K562 (cell line): Measurements from ENCODE around the gene PSMB7. TPM values are rescaled to one million over a fixed set of nuclear protein-coding genes. Genes with fewer than 3 reads are reported as not detected.

Experiments used
- ATF1 ChIP-seq, 2 experiments: fragments of 450-650 bp in 1 of 2; IDR thresholded peaks; 2 replicates each; pipeline ENCODE4 v1.6.1; 2016; ENCODE audit warnings: missing compliant biosample characterization in 1 of 2, missing genetic modification characterization in 1 of 2
- BRD4 ChIP-seq: fragments of 200-600 bp; sonication (generic); IDR thresholded peaks from 2 replicates; pipeline ENCODE4 v1.6.1; 2017; ENCODE audit warnings: inconsistent platforms
- CREM ChIP-seq: IDR thresholded peaks from 2 replicates; pipeline ENCODE4 v1.6.1; 2014; ENCODE audit warnings: antibody characterized with exemption, low read depth
- DMBX1 ChIP-seq: fragments of 250-450 bp; sonication (Bioruptor Pico); IDR thresholded peaks from 2 replicates; pipeline ENCODE4 v1.8.0; 2022; ENCODE audit warnings: inconsistent platforms, mild to moderate bottlenecking, moderate library complexity, borderline replicate concordance
- EHMT2 ChIP-seq: fragments of 450-650 bp; IDR thresholded peaks from 2 replicates; pipeline ENCODE4 v1.6.1; 2018; ENCODE audit warnings: antibody characterized with exemption
- NCOA1 ChIP-seq: fragments of 450-650 bp; IDR thresholded peaks from 2 replicates; pipeline ENCODE4 v1.6.1; 2016; ENCODE audit warnings: low read depth
- NFE2 ChIP-seq: IDR thresholded peaks from 2 replicates; pipeline ENCODE4 v1.6.1; 2014; ENCODE audit warnings: antibody characterized with exemption, low read depth
- SETDB1 ChIP-seq: IDR thresholded peaks from one replicate; pipeline ENCODE4 v1.6.1; 2012; ENCODE audit warnings: low read length, control low read depth, inconsistent platforms
- SIN3A ChIP-seq, 2 experiments: fragments of 150-350 bp in 1 of 2; IDR thresholded peaks; 2 replicates each; pipeline ENCODE4 v1.6.1; 2011 to 2016; ENCODE audit warnings: borderline replicate concordance in 2 of 2, low read depth in 2 of 2, low read length in 2 of 2, mild to moderate bottlenecking in 2 of 2, moderate library complexity in 2 of 2; ENCODE audit not compliant: control insufficient read depth in 1 of 2
- TEAD1 ChIP-seq, 2 experiments: fragments of 450-650 bp in 1 of 2; sonication (generic) in 1 of 2; formaldehyde crosslinking; IDR thresholded peaks; 2 replicates each; pipeline versions ENCODE4 v1.4.0 to v1.8.0; 2020 to 2022; ENCODE audit warnings: mild to moderate bottlenecking in 2 of 2, missing genetic modification reagents in 1 of 2
- ZFX ChIP-seq: sonication (generic); formaldehyde crosslinking; IDR thresholded peaks from 2 replicates; pipeline ENCODE4 v1.8.0; 2022; ENCODE audit warnings: mild to moderate bottlenecking, missing genetic modification reagents, moderate library complexity
- ZNF140 ChIP-seq: fragments of 250-450 bp; sonication (Bioruptor Pico); IDR thresholded peaks from 2 replicates; pipeline ENCODE4 v1.8.0; 2021; ENCODE audit warnings: moderate library complexity, mild to moderate bottlenecking, inconsistent platforms
- ZNF449 ChIP-seq: fragments of 250-450 bp; sonication (Bioruptor Pico); IDR thresholded peaks from 2 replicates; pipeline ENCODE4 v1.8.0; 2022; ENCODE audit warnings: moderate library complexity, mild to moderate bottlenecking, inconsistent platforms
- ZNF639 ChIP-seq, 2 experiments: fragments of 200-800 bp in 1 of 2; sonication (Bioruptor generic) in 1 of 2; sonication (generic) in 1 of 2; formaldehyde crosslinking in 1 of 2; IDR thresholded peaks in 1 of 2; conservative IDR thresholded peaks in 1 of 2; 2 replicates each; pipeline versions ENCODE4 v1.5.0 to v1.6.1; 2016 to 2020; ENCODE audit warnings: missing compliant biosample characterization in 1 of 2, missing genetic modification characterization in 1 of 2, missing genetic modification reagents in 1 of 2
- polyA plus RNA-seq, 8 experiments: library from polyadenylated mRNA; depleted of rRNA in 4 of 8; stranded (reverse) in 5 of 8; unstranded in 3 of 8; fragments of >200 nt; fragmentation: Nextera tagmentation in 2 of 8; fragmentation: Illumina TruSeq in 1 of 8; extraction: Ambion mirVana in 2 of 8; extraction: Trizol in 1 of 8; gene quantifications; 2 replicates each; pipeline versions ENCODE4 v1.2.1 to v1.2.3, GENCODE V29; 2011 to 2014; ENCODE audit warnings: inconsistent platforms in 1 of 8, missing spikeins in 1 of 8
- total RNA-seq, 7 experiments: library from RNA; depleted of rRNA in 6 of 7; stranded (reverse); fragments of >200 nt in 6 of 7; fragmentation: Illumina TruSeq in 2 of 7; extraction: Trizol in 2 of 7; gene quantifications; 2 replicates each; pipeline versions ENCODE4 v1.2.1 to v1.2.3, GENCODE V29; 2011 to 2021; ENCODE audit warnings: low replicate concordance in 1 of 7
- TF ChIP-seq, protein P1 (sequence below), 2 experiments: fragments of 450-650 bp; formaldehyde crosslinking in 1 of 2; IDR thresholded peaks; 2 replicates each; pipeline versions ENCODE4 v1.4.0 to v1.6.1; 2014 to 2020; ENCODE audit warnings: mild to moderate bottlenecking in 2 of 2, borderline replicate concordance in 1 of 2, low read depth in 1 of 2

PSMB7 gene
- total and polyA plus RNA-seq, 9 of the 15 experiments (the other 6 are each of a cell fraction or from before 2014, with no cell fraction given): 321 to 978 (median 407) TPM

DNA sequence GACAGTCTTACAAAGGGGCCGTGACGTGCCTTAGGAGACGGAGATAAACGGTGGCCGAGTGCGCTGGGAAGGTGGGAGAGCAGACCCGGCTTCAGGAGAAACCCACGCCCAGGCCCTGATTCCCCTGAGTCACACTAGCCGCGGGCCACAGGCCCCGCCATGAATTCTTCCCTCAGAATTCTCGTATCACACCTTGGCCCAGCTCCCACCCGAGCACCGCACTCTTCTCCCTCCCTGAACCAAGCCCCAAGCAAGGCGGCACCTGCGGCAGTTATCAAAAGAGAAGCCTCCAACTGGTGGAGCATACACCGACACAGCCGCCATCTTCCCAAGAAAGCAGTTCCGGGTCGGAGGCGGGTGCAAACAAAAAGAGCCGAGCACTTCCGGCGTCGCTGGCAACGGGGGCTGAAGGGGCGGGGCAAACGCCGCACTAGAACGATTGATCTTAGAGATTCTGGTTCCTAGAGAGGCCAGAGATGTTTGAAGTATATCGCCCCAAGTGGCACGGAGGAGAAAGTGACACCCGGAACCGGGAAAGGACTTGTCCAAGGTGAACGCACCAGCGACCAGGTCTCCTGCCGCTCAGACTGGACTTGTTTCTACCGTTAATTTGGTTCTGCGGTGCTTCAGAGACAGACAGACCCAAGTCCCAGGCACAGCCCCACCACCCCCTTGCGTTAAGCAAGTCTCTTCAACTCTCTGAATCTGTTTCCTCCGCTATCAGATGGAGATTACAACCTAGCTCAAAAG lies at the start of gene PSMB7 (continued):
- no peak for TF ChIP-seq ZNF140 (CRISPR knock-in tag)
- TF ChIP-seq, protein P1, sequence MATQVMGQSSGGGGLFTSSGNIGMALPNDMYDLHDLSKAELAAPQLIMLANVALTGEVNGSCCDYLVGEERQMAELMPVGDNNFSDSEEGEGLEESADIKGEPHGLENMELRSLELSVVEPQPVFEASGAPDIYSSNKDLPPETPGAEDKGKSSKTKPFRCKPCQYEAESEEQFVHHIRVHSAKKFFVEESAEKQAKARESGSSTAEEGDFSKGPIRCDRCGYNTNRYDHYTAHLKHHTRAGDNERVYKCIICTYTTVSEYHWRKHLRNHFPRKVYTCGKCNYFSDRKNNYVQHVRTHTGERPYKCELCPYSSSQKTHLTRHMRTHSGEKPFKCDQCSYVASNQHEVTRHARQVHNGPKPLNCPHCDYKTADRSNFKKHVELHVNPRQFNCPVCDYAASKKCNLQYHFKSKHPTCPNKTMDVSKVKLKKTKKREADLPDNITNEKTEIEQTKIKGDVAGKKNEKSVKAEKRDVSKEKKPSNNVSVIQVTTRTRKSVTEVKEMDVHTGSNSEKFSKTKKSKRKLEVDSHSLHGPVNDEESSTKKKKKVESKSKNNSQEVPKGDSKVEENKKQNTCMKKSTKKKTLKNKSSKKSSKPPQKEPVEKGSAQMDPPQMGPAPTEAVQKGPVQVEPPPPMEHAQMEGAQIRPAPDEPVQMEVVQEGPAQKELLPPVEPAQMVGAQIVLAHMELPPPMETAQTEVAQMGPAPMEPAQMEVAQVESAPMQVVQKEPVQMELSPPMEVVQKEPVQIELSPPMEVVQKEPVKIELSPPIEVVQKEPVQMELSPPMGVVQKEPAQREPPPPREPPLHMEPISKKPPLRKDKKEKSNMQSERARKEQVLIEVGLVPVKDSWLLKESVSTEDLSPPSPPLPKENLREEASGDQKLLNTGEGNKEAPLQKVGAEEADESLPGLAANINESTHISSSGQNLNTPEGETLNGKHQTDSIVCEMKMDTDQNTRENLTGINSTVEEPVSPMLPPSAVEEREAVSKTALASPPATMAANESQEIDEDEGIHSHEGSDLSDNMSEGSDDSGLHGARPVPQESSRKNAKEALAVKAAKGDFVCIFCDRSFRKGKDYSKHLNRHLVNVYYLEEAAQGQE (IDR thresholded peaks at IDR 0.05; ENCODE audit: borderline replicate concordance): peak; percentile 73
- TF ChIP-seq, protein P1 (CRISPR knock-in tag; IDR thresholded peaks at IDR 0.05; ENCODE audit: low read depth): no peak; the same call in 1 of the 2 replicates
- TF ChIP-seq BRD4: peak; percentile 94
- peak; percentile 26 to 33; a peak in 2 of 4 replicates for TF ChIP-seq SIN3A (IDR thresholded peaks at IDR 0.05; ENCODE audit: borderline replicate concordance in 2 of 2, control insufficient read depth in 1 of 2, low read depth in 2 of 2, low read length in 2 of 2)
- peak in 1 of 2 experiments; percentile 82; a peak in 2 of 4 replicates for TF ChIP-seq ZNF639 (CRISPR knock-in tag; conservative IDR thresholded peaks at IDR 0.05 in 1 of 2, IDR thresholded peaks at IDR 0.05 in 1 of 2)
- TF ChIP-seq DMBX1 (CRISPR knock-in tag): no peak
- peak; percentile 96 for TF ChIP-seq ZFX
- TF ChIP-seq CREM: peak; percentile 87
- peak in 1 of 2 experiments; percentile 82; a peak in 2 of 4 replicates for TF ChIP-seq TEAD1 (CRISPR knock-in tag; IDR thresholded peaks at IDR 0.05)
- TF ChIP-seq NCOA1: peak; percentile 36; the same call in 1 of the 2 replicates
- peak; percentile 54; the same call in 1 of the 2 replicates for TF ChIP-seq EHMT2
- no peak for TF ChIP-seq ATF1 (CRISPR knock-in tag; IDR thresholded peaks at IDR 0.05)
- peak; percentile 82 for TF ChIP-seq ATF1 (tag; IDR thresholded peaks at IDR 0.05)
- no peak for TF ChIP-seq SETDB1
- no peak for TF ChIP-seq ZNF449 (CRISPR knock-in tag)
- TF ChIP-seq NFE2: peak; percentile 61; the same call in 1 of the 2 replicates
